ENCODE data around the gene BRK1.

GRCh38 chr3:10160346-10160745 lies 44.9 kb downstream of the BRK1 start:
- TF ChIP-seq GTF2F1 (IDR thresholded peaks at IDR 0.05; ENCODE audit: low read depth, low read length): no peak
- no peak for TF ChIP-seq ETV6 (IDR thresholded peaks at IDR 0.05; ENCODE audit: borderline replicate concordance in 1 of 2, low read depth in 2 of 2, low read length in 1 of 2)
- no peak for TF ChIP-seq ETV6 (CRISPR knock-in tag; IDR thresholded peaks at IDR 0.05; ENCODE audit: borderline replicate concordance)
- no peak for TF ChIP-seq ZHX1 (conservative IDR thresholded peaks at IDR 0.05; ENCODE audit: low read length)
- TF ChIP-seq CTCF (IDR thresholded peaks at IDR 0.05 in 2 of 3, conservative IDR thresholded peaks at IDR 0.05 in 1 of 3; ENCODE audit: insufficient read depth in 2 of 3, low read depth in 1 of 3, low read length in 3 of 3): no peak
- TF ChIP-seq POLR2AphosphoS5 (IDR thresholded peaks at IDR 0.05; ENCODE audit: control insufficient read depth, insufficient read depth, low read depth, low read length): no peak
- TF ChIP-seq NR2C2 (CRISPR knock-in tag; IDR thresholded peaks at IDR 0.05): no peak
- TF ChIP-seq NR2C2 (tag; IDR thresholded peaks at IDR 0.05): no peak
- no peak for TF ChIP-seq CREB3 (tag; conservative IDR thresholded peaks at IDR 0.05; ENCODE audit: low read depth)
- TF ChIP-seq ARID4B (CRISPR knock-in tag; IDR thresholded peaks at IDR 0.05): no peak
- TF ChIP-seq HDGF (IDR thresholded peaks at IDR 0.05): no peak
- TF ChIP-seq SMARCC2 (IDR thresholded peaks at IDR 0.05; ENCODE audit: low read depth): no peak
- TF ChIP-seq PTBP1 (IDR thresholded peaks at IDR 0.05; ENCODE audit: low read depth, low read length): no peak
- TF ChIP-seq PHF8 (IDR thresholded peaks at IDR 0.05; ENCODE audit: borderline replicate concordance, low read length): no peak
- TF ChIP-seq ZNF780A (CRISPR knock-in tag; IDR thresholded peaks at IDR 0.05): no peak

All from K562 (cell line).